HG03103 (cell line): ENCODE data around the gene JAG2.

ENCODE experiments used
- ATAC-seq: cut with Tn5 transposase; IDR thresholded peaks from one replicate; pipeline ENCODE4 v1.9.1; 2021; ENCODE audit warnings: low read depth; ENCODE audit not compliant: unreplicated experiment

Gene JAG2

GRCh38 chr14:105185001-105185400 is 16.4 kb upstream of the JAG2 start:
- ATAC-seq = no peak

GRCh38 chr14:105184461-105184860 is 15.9 kb upstream of the JAG2 start:
- ATAC-seq = no peak

GRCh38 chr14:105182296-105183020 is 13.9 kb upstream of the JAG2 start:
- ATAC-seq = no peak

- peak; percentile 10 for ATAC-seq
Observed at GRCh38 chr14:105181549-105182295, 13.1 kb upstream of the JAG2 start.

GRCh38 chr14:105180592-105181548 is 12.3 kb upstream of the JAG2 start, which contains the start of gene NUDT14:
Gene NUDT14 (minus strand): TSS chr14:105181312. CDS start chr14:105181209, 103 bp downstream.
- peak; percentile 68 for ATAC-seq

- no peak for ATAC-seq
Observed at GRCh38 chr14:105179191-105179590, 10.6 kb upstream of the JAG2 start.

- no peak for ATAC-seq
Observed at GRCh38 chr14:105178868-105179140, 10.2 kb upstream of the JAG2 start.

- no peak for ATAC-seq
Observed at GRCh38 chr14:105178069-105178867, 9.7 kb upstream of the JAG2 start.

GRCh38 chr14:105177082-105177481 is 8.5 kb upstream of the JAG2 start:
- no peak for ATAC-seq

- no peak for ATAC-seq
Observed at GRCh38 chr14:105176513-105176912, 7.9 kb upstream of the JAG2 start.

- no peak for ATAC-seq
Observed at GRCh38 chr14:105173901-105174894, 5.6 kb upstream of the JAG2 start.

- no peak for ATAC-seq
Observed at GRCh38 chr14:105173145-105173544, 4.6 kb upstream of the JAG2 start.

- ATAC-seq = no peak
Observed at GRCh38 chr14:105172476-105172875, 3.9 kb upstream of the JAG2 start.

- no peak for ATAC-seq
Observed at GRCh38 chr14:105171004-105171673, 2.6 kb upstream of the JAG2 start.

GRCh38 chr14:105169776-105170655 is 1.4 kb upstream of the JAG2 start:
- no peak for ATAC-seq

- no peak for ATAC-seq
Observed at GRCh38 chr14:105168979-105169507, 467 bp upstream of the JAG2 start.

GRCh38 chr14:105168093-105168420 is 519 bp downstream of the JAG2 start:
- no peak for ATAC-seq
